ENCODE results near the gene RAPGEF2. TPM values are rescaled to one million over a fixed set of nuclear protein-coding genes. Genes with fewer than 3 reads are reported as not detected.

Gene RAPGEF2
- total and polyA plus RNA-seq, 8 donors: 4.3 to 27.5 (median 13.9) TPM

GRCh38 chr4:159355466-159355865 is 252.6 kb downstream of the RAPGEF2 start:
- peaks cover 6 to 43% (median 13%) of the 10 kb centered on the region in 3 donors for H3K36me3 ChIP-seq
- intact Hi-C loops (cut with DNase I): no loop called here
- FAIRE-seq: no peak

GRCh38 chr4:159357350-159357749 is 254.5 kb downstream of the RAPGEF2 start:
- Histone ChIP-seq H3K9me3 (no peaks in the 10 kb centered on the region), H3K4me3 (no peak overlapping the region), H3K4me1 (no peaks in the 10 kb centered on the region), H3K27me3 (no peaks in the 10 kb centered on the region), H3K27ac (no peak overlapping the region), H3K36me3 (peaks cover 0 to 26% (median 13%) of the 10 kb centered on the region in 3 donors)
- FAIRE-seq (no peak), DNase-seq (no peak), ATAC-seq (no peak)
- WGBS, 2 donors: 94 to 96% methylated on average over 8 of the region's 8 CpGs
- intact Hi-C loops (cut with DNase I): no loop called here
- TF ChIP-seq CTCF (IDR thresholded peaks at IDR 0.05): no peak

More at GRCh38 chr4:159355466-159355865, 252.6 kb downstream of the RAPGEF2 start:
- Histone ChIP-seq H3K4me3 (no peak overlapping the region), H3K27ac (no peak overlapping the region), H3K4me1 (no peaks in the 10 kb centered on the region), H3K9me3 (no peaks in the 10 kb centered on the region), H3K27me3 (no peaks in the 10 kb centered on the region)
- WGBS, 2 donors: 96 to 100% methylated on average over 3 of the region's 3 CpGs
- DNase-seq (no peak), ATAC-seq (no peak)
- no peak for TF ChIP-seq CTCF (IDR thresholded peaks at IDR 0.05)

GRCh38 chr4:159358226-159358625 is 255.3 kb downstream of the RAPGEF2 start:
- FAIRE-seq (no peak), DNase-seq (no peak), ATAC-seq (peak in 1 of 4 donors; percentile 47)
- Histone ChIP-seq H3K36me3 (peaks cover 0 to 25% (median 13%) of the 10 kb centered on the region in 3 donors), H3K4me1 (no peaks in the 10 kb centered on the region), H3K27ac (no peak overlapping the region), H3K27me3 (no peaks in the 10 kb centered on the region), H3K9me3 (no peaks in the 10 kb centered on the region), H3K4me3 (no peak overlapping the region)
- TF ChIP-seq CTCF (IDR thresholded peaks at IDR 0.05): no peak
- intact Hi-C loops (cut with DNase I): no loop called here
- WGBS, 2 donors: 84 to 95% methylated on average over 2 of the region's 2 CpGs

GRCh38 chr4:159360549-159360948 is 257.7 kb downstream of the RAPGEF2 start:
- no peaks in the 10 kb centered on the region for H3K4me1 ChIP-seq
- ATAC-seq (no peak), DNase-seq (no peak), FAIRE-seq (no peak)
- H3K27ac ChIP-seq: no peak overlapping the region
- intact Hi-C loops (cut with DNase I): no loop called here
- TF ChIP-seq CTCF (IDR thresholded peaks at IDR 0.05): no peak
- no peaks in the 10 kb centered on the region for H3K9me3 ChIP-seq
- peaks cover 0 to 12% (median 5%) of the 10 kb centered on the region in 3 donors for H3K36me3 ChIP-seq
- no peak overlapping the region for H3K4me3 ChIP-seq
- H3K27me3 ChIP-seq: no peaks in the 10 kb centered on the region
- 91 to 98% methylated on average over 3 of the region's 3 CpGs for WGBS, 2 donors

- Histone ChIP-seq H3K27ac (no peak overlapping the region), H3K9me3 (no peaks in the 10 kb centered on the region), H3K4me1 (no peaks in the 10 kb centered on the region), H3K4me3 (no peak overlapping the region), H3K27me3 (no peaks in the 10 kb centered on the region), H3K36me3 (no peaks in the 10 kb centered on the region)
- ATAC-seq (no peak), DNase-seq (no peak), FAIRE-seq (no peak)
- intact Hi-C loops (cut with DNase I): no loop called here
- 95 to 99% methylated on average over 3 of the region's 3 CpGs for WGBS, 2 donors
- no peak for TF ChIP-seq CTCF (IDR thresholded peaks at IDR 0.05)
Observed at GRCh38 chr4:159363361-159363760, 260.5 kb downstream of the RAPGEF2 start.
